GM18909 (cell line): ENCODE data around the gene SLC25A23.
"Not testable (repeated sequence)": the region's sequence is repeated elsewhere in the genome, so short reads cannot be mapped to it uniquely, and the experiment has no call there.

ENCODE experiments used
- ATAC-seq: cut with Tn5 transposase; IDR thresholded peaks from one replicate; pipeline ENCODE4 v1.9.1; 2021; ENCODE audit warnings: mild to moderate bottlenecking; ENCODE audit not compliant: unreplicated experiment, poor library complexity

The SLC25A23 gene

GRCh38 chr19:6458695-6459261, 814 bp downstream of the SLC25A23 start:
- no peak for ATAC-seq

GRCh38 chr19:6457958-6458694, 1.5 kb downstream of the SLC25A23 start:
- no peak for ATAC-seq

- ATAC-seq, result no peak
Observed at GRCh38 chr19:6455924-6456323, 3.7 kb downstream of the SLC25A23 start.

- no peak for ATAC-seq
Observed at GRCh38 chr19:6453951-6454565, 5.5 kb downstream of the SLC25A23 start.

GRCh38 chr19:6452899-6453298, 6.7 kb downstream of the SLC25A23 start:
- no peak for ATAC-seq

GRCh38 chr19:6452223-6452614, 7.4 kb downstream of the SLC25A23 start:
- ATAC-seq, result no peak

GRCh38 chr19:6451583-6452222, 7.9 kb downstream of the SLC25A23 start:
- no peak for ATAC-seq

- no peak for ATAC-seq
Observed at GRCh38 chr19:6450166-6450565, 9.4 kb downstream of the SLC25A23 start.

GRCh38 chr19:6448045-6448444, 11.5 kb downstream of the SLC25A23 start:
- no peak for ATAC-seq

GRCh38 chr19:6446452-6446851, 13.1 kb downstream of the SLC25A23 start:
- no peak for ATAC-seq

- ATAC-seq, result no peak
Observed at GRCh38 chr19:6443986-6444385, 15.6 kb downstream of the SLC25A23 start.

- ATAC-seq, result no peak
Observed at GRCh38 chr19:6442087-6442688, 17.4 kb downstream of the SLC25A23 start.

GRCh38 chr19:6440905-6441304, 18.7 kb downstream of the SLC25A23 start:
- ATAC-seq, result no peak

GRCh38 chr19:6439743-6440142, 19.8 kb downstream of the SLC25A23 start:
- ATAC-seq, result no peak

GRCh38 chr19:6433663-6434062, 25.9 kb downstream of the SLC25A23 start, which contains the start of gene SLC25A41:
Gene SLC25A41 (minus strand): TSS chr19:6433763. CDS start chr19:6433693, 70 bp downstream.
- no peak for ATAC-seq

GRCh38 chr19:6433165-6433564, 26.4 kb downstream of the SLC25A23 start:
- no peak for ATAC-seq

- ATAC-seq, result no peak
Observed at GRCh38 chr19:6431891-6432290, 27.7 kb downstream of the SLC25A23 start.

GRCh38 chr19:6429419-6430221, 30.0 kb downstream of the SLC25A23 start:
- no peak for ATAC-seq

GRCh38 chr19:6428692-6429418, 30.7 kb downstream of the SLC25A23 start:
- ATAC-seq, result not testable (repeated sequence)
